Measurements from ENCODE around the gene PRR18. TPM values are rescaled to one million over a fixed set of nuclear protein-coding genes. Genes with fewer than 3 reads are reported as not detected.

Gene PRR18
- total and polyA plus RNA-seq, 2 of the 13 experiments (the other 11 are each of a cell fraction or from before 2014, with no cell fraction given), result 0.04 TPM

DNA sequence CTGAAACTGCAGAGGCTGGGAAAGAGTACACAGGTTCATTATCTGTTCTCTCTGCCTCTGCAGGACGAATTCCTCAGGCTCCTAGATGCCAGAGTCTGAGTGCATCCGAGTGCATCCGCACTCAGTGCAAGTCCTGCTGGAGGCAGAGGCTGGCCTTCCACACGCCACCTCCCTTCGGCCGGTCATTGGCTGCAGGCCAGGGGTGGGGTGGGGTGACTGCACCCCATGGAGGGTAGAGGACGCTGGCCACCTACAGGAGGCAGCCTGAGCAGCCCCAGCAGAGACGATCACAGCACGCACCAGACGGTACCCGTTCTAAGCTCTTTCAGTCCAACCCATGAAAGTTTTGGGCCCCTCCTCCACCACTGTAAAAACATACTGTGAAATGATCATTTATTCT is 22.4 kb upstream of the PRR18 start (continued):
- TF ChIP-seq, protein P1, sequence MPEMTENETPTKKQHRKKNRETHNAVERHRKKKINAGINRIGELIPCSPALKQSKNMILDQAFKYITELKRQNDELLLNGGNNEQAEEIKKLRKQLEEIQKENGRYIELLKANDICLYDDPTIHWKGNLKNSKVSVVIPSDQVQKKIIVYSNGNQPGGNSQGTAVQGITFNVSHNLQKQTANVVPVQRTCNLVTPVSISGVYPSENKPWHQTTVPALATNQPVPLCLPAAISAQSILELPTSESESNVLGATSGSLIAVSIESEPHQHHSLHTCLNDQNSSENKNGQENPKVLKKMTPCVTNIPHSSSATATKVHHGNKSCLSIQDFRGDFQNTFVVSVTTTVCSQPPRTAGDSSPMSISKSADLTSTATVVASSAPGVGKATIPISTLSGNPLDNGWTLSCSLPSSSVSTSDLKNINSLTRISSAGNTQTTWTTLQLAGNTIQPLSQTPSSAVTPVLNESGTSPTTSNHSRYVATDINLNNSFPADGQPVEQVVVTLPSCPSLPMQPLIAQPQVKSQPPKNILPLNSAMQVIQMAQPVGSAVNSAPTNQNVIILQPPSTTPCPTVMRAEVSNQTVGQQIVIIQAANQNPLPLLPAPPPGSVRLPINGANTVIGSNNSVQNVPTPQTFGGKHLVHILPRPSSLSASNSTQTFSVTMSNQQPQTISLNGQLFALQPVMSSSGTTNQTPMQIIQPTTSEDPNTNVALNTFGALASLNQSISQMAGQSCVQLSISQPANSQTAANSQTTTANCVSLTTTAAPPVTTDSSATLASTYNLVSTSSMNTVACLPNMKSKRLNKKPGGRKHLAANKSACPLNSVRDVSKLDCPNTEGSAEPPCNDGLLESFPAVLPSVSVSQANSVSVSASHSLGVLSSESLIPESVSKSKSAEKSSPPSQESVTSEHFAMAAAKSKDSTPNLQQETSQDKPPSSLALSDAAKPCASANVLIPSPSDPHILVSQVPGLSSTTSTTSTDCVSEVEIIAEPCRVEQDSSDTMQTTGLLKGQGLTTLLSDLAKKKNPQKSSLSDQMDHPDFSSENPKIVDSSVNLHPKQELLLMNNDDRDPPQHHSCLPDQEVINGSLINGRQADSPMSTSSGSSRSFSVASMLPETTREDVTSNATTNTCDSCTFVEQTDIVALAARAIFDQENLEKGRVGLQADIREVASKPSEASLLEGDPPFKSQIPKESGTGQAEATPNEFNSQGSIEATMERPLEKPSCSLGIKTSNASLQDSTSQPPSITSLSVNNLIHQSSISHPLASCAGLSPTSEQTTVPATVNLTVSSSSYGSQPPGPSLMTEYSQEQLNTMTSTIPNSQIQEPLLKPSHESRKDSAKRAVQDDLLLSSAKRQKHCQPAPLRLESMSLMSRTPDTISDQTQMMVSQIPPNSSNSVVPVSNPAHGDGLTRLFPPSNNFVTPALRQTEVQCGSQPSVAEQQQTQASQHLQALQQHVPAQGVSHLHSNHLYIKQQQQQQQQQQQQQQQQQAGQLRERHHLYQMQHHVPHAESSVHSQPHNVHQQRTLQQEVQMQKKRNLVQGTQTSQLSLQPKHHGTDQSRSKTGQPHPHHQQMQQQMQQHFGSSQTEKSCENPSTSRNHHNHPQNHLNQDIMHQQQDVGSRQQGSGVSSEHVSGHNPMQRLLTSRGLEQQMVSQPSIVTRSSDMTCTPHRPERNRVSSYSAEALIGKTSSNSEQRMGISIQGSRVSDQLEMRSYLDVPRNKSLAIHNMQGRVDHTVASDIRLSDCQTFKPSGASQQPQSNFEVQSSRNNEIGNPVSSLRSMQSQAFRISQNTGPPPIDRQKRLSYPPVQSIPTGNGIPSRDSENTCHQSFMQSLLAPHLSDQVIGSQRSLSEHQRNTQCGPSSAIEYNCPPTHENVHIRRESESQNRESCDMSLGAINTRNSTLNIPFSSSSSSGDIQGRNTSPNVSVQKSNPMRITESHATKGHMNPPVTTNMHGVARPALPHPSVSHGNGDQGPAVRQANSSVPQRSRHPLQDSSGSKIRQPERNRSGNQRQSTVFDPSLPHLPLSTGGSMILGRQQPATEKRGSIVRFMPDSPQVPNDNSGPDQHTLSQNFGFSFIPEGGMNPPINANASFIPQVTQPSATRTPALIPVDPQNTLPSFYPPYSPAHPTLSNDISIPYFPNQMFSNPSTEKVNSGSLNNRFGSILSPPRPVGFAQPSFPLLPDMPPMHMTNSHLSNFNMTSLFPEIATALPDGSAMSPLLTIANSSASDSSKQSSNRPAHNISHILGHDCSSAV (CRISPR knock-in tag; IDR thresholded peaks at IDR 0.05; ENCODE audit: borderline replicate concordance), result no peak
- peak; percentile 73 for TF ChIP-seq ASH2L (IDR thresholded peaks at IDR 0.05; ENCODE audit: insufficient read length, low read depth, low read length)
- TF ChIP-seq, protein P2, sequence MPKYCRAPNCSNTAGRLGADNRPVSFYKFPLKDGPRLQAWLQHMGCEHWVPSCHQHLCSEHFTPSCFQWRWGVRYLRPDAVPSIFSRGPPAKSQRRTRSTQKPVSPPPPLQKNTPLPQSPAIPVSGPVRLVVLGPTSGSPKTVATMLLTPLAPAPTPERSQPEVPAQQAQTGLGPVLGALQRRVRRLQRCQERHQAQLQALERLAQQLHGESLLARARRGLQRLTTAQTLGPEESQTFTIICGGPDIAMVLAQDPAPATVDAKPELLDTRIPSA (CRISPR knock-in tag; IDR thresholded peaks at IDR 0.05; ENCODE audit: borderline replicate concordance), result no peak
- no peak for TF ChIP-seq ATRX (CRISPR knock-in tag; IDR thresholded peaks at IDR 0.05; ENCODE audit: borderline replicate concordance)
- TF ChIP-seq ZEB1 (IDR thresholded peaks at IDR 0.05; ENCODE audit: insufficient replicate concordance, low read depth), result no peak
- TF ChIP-seq, protein P3, sequence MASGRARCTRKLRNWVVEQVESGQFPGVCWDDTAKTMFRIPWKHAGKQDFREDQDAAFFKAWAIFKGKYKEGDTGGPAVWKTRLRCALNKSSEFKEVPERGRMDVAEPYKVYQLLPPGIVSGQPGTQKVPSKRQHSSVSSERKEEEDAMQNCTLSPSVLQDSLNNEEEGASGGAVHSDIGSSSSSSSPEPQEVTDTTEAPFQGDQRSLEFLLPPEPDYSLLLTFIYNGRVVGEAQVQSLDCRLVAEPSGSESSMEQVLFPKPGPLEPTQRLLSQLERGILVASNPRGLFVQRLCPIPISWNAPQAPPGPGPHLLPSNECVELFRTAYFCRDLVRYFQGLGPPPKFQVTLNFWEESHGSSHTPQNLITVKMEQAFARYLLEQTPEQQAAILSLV (CRISPR knock-in tag; IDR thresholded peaks at IDR 0.05; ENCODE audit: borderline replicate concordance), result no peak
- TF ChIP-seq ZNF878 (CRISPR knock-in tag; IDR thresholded peaks at IDR 0.05), result no peak
- TF ChIP-seq SMAD3 (CRISPR knock-in tag; IDR thresholded peaks at IDR 0.05), result peak; percentile 45; the same call in 1 of the 2 replicates
- TF ChIP-seq RARA (CRISPR knock-in tag; IDR thresholded peaks at IDR 0.05), result no peak
- TF ChIP-seq, protein P4, sequence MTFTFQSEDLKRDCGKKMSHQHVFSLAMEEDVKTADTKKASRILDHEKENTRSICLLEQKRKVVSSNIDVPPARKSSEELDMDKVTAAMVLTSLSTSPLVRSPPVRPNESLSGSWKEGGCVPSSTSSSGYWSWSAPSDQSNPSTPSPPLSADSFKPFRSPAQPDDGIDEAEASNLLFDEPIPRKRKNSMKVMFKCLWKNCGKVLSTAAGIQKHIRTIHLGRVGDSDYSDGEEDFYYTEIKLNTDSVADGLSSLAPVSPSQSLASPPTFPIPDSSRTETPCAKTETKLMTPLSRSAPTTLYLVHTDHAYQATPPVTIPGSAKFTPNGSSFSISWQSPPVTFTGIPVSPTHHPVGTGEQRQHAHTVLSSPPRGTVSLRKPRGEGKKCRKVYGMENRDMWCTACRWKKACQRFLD (CRISPR knock-in tag; IDR thresholded peaks at IDR 0.05; ENCODE audit: borderline replicate concordance), result no peak
- TF ChIP-seq, protein P5, sequence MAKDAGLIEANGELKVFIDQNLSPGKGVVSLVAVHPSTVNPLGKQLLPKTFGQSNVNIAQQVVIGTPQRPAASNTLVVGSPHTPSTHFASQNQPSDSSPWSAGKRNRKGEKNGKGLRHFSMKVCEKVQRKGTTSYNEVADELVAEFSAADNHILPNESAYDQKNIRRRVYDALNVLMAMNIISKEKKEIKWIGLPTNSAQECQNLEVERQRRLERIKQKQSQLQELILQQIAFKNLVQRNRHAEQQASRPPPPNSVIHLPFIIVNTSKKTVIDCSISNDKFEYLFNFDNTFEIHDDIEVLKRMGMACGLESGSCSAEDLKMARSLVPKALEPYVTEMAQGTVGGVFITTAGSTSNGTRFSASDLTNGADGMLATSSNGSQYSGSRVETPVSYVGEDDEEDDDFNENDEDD (CRISPR knock-in tag; IDR thresholded peaks at IDR 0.05; ENCODE audit: borderline replicate concordance), result no peak
- TF ChIP-seq KLF12 (CRISPR knock-in tag; IDR thresholded peaks at IDR 0.05; ENCODE audit: borderline replicate concordance), result no peak
- TF ChIP-seq, protein P6, sequence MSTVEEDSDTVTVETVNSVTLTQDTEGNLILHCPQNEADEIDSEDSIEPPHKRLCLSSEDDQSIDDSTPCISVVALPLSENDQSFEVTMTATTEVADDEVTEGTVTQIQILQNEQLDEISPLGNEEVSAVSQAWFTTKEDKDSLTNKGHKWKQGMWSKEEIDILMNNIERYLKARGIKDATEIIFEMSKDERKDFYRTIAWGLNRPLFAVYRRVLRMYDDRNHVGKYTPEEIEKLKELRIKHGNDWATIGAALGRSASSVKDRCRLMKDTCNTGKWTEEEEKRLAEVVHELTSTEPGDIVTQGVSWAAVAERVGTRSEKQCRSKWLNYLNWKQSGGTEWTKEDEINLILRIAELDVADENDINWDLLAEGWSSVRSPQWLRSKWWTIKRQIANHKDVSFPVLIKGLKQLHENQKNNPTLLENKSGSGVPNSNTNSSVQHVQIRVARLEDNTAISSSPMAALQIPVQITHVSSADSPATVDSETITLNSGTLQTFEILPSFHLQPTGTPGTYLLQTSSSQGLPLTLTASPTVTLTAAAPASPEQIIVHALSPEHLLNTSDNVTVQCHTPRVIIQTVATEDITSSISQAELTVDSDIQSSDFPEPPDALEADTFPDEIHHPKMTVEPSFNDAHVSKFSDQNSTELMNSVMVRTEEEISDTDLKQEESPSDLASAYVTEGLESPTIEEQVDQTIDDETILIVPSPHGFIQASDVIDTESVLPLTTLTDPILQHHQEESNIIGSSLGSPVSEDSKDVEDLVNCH (CRISPR knock-in tag; IDR thresholded peaks at IDR 0.05), result no peak
- no peak for TF ChIP-seq SUZ12 (IDR thresholded peaks at IDR 0.05; ENCODE audit: low read depth, low read length)
- no peak for TF ChIP-seq ZNF44 (CRISPR knock-in tag; IDR thresholded peaks at IDR 0.05)

Measured in HepG2 (cell line).